DMS79 (cell line): ENCODE results near the gene SCTR.

Experiments
- DNase-seq: peaks from one replicate; lab custom pipeline; 2025; lab: John Stamatoyannopoulos, UW

SCTR gene

GRCh38 chr2:119429225-119429981 lies 94.9 kb downstream of the SCTR start:
- no peak for DNase-seq

- DNase-seq = no peak
Measured at GRCh38 chr2:119428488-119429224, 95.6 kb downstream of the SCTR start.

- DNase-seq = no peak
Measured at GRCh38 chr2:119427756-119428155, 96.5 kb downstream of the SCTR start.

- DNase-seq = no peak
Measured at GRCh38 chr2:119426801-119427395, 97.4 kb downstream of the SCTR start.

GRCh38 chr2:119426396-119426675 lies 97.9 kb downstream of the SCTR start:
- DNase-seq = no peak

GRCh38 chr2:119425620-119426395 lies 98.5 kb downstream of the SCTR start:
- DNase-seq = no peak

- DNase-seq = no peak
Measured at GRCh38 chr2:119425119-119425405, 99.2 kb downstream of the SCTR start.

GRCh38 chr2:119424284-119425118 lies 99.8 kb downstream of the SCTR start:
- DNase-seq = no peak

- DNase-seq = no peak
Measured at GRCh38 chr2:119423811-119424210, 100.5 kb downstream of the SCTR start.

GRCh38 chr2:119423108-119423444 lies 101.2 kb downstream of the SCTR start:
- DNase-seq = no peak

GRCh38 chr2:119422360-119423107 lies 101.7 kb downstream of the SCTR start:
- DNase-seq = no peak

GRCh38 chr2:119421741-119422140 lies 102.5 kb downstream of the SCTR start:
- no peak for DNase-seq

GRCh38 chr2:119421304-119421703 lies 103.0 kb downstream of the SCTR start:
- no peak for DNase-seq

- DNase-seq = no peak
Measured at GRCh38 chr2:119419803-119420508, 104.3 kb downstream of the SCTR start.

GRCh38 chr2:119419065-119419464 lies 105.2 kb downstream of the SCTR start:
- no peak for DNase-seq

- DNase-seq = no peak
Measured at GRCh38 chr2:119417908-119418307, 106.4 kb downstream of the SCTR start.

GRCh38 chr2:119416299-119416923 lies 107.9 kb downstream of the SCTR start:
- no peak for DNase-seq

GRCh38 chr2:119415630-119416029 lies 108.7 kb downstream of the SCTR start:
- DNase-seq = no peak

GRCh38 chr2:119414894-119415293 lies 109.4 kb downstream of the SCTR start:
- no peak for DNase-seq

GRCh38 chr2:119409506-119409905 lies 114.8 kb downstream of the SCTR start:
- no peak for DNase-seq
